Measurements from ENCODE around the gene SLC17A7.

DNA sequence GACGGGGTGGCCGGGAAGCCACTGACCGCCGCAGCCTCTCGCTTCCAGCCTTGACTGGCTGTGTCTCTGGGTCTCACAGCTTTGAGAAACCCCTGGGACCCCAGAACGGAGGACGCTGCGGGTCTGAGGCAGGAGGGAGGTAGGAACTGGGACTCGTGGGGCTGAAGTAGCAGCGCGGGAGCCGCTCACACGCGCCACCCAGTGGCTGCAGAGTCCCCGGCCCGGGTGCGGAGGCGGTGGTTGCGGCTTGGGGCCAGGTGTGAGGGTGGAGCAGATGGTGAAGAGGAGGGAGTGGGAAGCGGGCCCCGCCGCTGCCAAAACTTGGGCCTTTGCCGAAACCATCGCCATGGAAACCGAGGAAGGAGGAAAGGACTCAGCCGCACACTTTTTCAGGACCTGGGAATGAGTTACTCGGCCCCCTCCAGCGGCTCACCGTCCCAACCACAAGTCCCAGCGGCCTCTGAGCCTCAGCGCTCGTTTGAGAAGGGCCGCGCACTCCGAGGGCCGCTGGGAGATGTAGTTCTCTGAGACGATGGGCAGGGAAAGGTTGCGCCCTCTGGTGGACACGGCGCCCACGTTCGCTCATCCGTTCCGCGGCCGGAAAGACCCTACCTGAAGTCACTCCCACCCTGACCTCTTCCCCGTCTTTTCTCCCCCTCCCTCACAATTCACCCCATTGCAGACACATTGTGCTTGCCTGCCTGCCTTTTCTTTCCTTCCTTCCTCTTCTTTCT, 2.2 kb upstream of the SLC17A7 start:
- TF ChIP-seq, protein P1, sequence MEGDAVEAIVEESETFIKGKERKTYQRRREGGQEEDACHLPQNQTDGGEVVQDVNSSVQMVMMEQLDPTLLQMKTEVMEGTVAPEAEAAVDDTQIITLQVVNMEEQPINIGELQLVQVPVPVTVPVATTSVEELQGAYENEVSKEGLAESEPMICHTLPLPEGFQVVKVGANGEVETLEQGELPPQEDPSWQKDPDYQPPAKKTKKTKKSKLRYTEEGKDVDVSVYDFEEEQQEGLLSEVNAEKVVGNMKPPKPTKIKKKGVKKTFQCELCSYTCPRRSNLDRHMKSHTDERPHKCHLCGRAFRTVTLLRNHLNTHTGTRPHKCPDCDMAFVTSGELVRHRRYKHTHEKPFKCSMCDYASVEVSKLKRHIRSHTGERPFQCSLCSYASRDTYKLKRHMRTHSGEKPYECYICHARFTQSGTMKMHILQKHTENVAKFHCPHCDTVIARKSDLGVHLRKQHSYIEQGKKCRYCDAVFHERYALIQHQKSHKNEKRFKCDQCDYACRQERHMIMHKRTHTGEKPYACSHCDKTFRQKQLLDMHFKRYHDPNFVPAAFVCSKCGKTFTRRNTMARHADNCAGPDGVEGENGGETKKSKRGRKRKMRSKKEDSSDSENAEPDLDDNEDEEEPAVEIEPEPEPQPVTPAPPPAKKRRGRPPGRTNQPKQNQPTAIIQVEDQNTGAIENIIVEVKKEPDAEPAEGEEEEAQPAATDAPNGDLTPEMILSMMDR (IDR thresholded peaks at IDR 0.05): peak; percentile 82 to 96 (median 93)
- TF ChIP-seq POLR2A (IDR thresholded peaks at IDR 0.05): no peak
- TF ChIP-seq POLR2AphosphoS5 (IDR thresholded peaks at IDR 0.05): peak in 1 of 2 donors; percentile 48
